K562 (cell line): ENCODE measurements around the gene CBX4. TPM values are rescaled to one million over a fixed set of nuclear protein-coding genes. Genes with fewer than 3 reads are reported as not detected.

Experiments used
- JUN ChIP-seq, 2 experiments: sonication (generic) in 1 of 2; formaldehyde crosslinking in 1 of 2; IDR thresholded peaks; 2 replicates each; pipeline versions ENCODE4 v1.6.1 to v1.8.0; 2012 to 2022; ENCODE audit warnings: borderline replicate concordance in 2 of 2, mild to moderate bottlenecking in 2 of 2, improper control_type of control experiment in 1 of 2, low read depth in 1 of 2, low read length in 1 of 2, missing genetic modification reagents in 1 of 2
- MAFK ChIP-seq: IDR thresholded peaks from 2 replicates; pipeline ENCODE4 v1.6.1; 2011; ENCODE audit warnings: low read length, improper control_type of control experiment
- NCOA6 ChIP-seq: fragments of 450-650 bp; IDR thresholded peaks from 2 replicates; pipeline ENCODE4 v1.6.1; 2017; ENCODE audit warnings: mild to moderate bottlenecking
- REST ChIP-seq, 2 experiments: fragments of 450-650 bp; formaldehyde crosslinking in 1 of 2; IDR thresholded peaks; 2 replicates each; pipeline versions ENCODE4 v1.4.0 to v1.6.1; 2014 to 2020; ENCODE audit warnings: mild to moderate bottlenecking in 2 of 2, borderline replicate concordance in 1 of 2, low read depth in 1 of 2
- VEZF1 ChIP-seq: fragments of 200-800 bp; sonication (Bioruptor generic); IDR thresholded peaks from 2 replicates; pipeline ENCODE4 v1.6.1; 2017; ENCODE audit warnings: missing genetic modification characterization, missing compliant biosample characterization
- ZNF121 ChIP-seq: sonication (generic); formaldehyde crosslinking; conservative IDR thresholded peaks from 2 replicates; pipeline ENCODE4 v1.8.0; 2022; ENCODE audit warnings: missing genetic modification reagents
- ZNF449 ChIP-seq: fragments of 250-450 bp; sonication (Bioruptor Pico); IDR thresholded peaks from 2 replicates; pipeline ENCODE4 v1.8.0; 2022; ENCODE audit warnings: moderate library complexity, mild to moderate bottlenecking, inconsistent platforms
- ZNF696 ChIP-seq: fragments of 250-450 bp; sonication (Bioruptor Pico); conservative IDR thresholded peaks from 2 replicates; pipeline ENCODE4 v1.4.0; 2020; ENCODE audit warnings: mild to moderate bottlenecking, moderate library complexity
- polyA plus RNA-seq, 8 experiments: library from polyadenylated mRNA; depleted of rRNA in 4 of 8; stranded (reverse) in 5 of 8; unstranded in 3 of 8; fragments of >200 nt; fragmentation: Nextera tagmentation in 2 of 8; fragmentation: Illumina TruSeq in 1 of 8; extraction: Ambion mirVana in 2 of 8; extraction: Trizol in 1 of 8; gene quantifications; 2 replicates each; pipeline versions ENCODE4 v1.2.1 to v1.2.3, GENCODE V29; 2011 to 2014; ENCODE audit warnings: inconsistent platforms in 1 of 8, missing spikeins in 1 of 8
- total RNA-seq, 7 experiments: library from RNA; depleted of rRNA in 6 of 7; stranded (reverse); fragments of >200 nt in 6 of 7; fragmentation: Illumina TruSeq in 2 of 7; extraction: Trizol in 2 of 7; gene quantifications; 2 replicates each; pipeline versions ENCODE4 v1.2.1 to v1.2.3, GENCODE V29; 2011 to 2021; ENCODE audit warnings: low replicate concordance in 1 of 7

CBX4 gene
- total and polyA plus RNA-seq, 9 of the 15 experiments (the other 6 are each of a cell fraction or from before 2014, with no cell fraction given) = 0.98 to 50.5 (median 10.0) TPM

- TF ChIP-seq REST (IDR thresholded peaks at IDR 0.05; ENCODE audit: borderline replicate concordance) (peak; percentile 76; the same call in 1 of the 2 replicates), REST (CRISPR knock-in tag; IDR thresholded peaks at IDR 0.05; ENCODE audit: low read depth) (no peak), NCOA6 (no peak), MAFK (0 out of 2 replicates have a peak, but pooled peaks have one; percentile 7), JUN (IDR thresholded peaks at IDR 0.05; ENCODE audit: borderline replicate concordance, low read depth, low read length) (peak; percentile 13; the same call in 1 of the 2 replicates), JUN (CRISPR knock-in tag; IDR thresholded peaks at IDR 0.05; ENCODE audit: borderline replicate concordance) (no peak), VEZF1 (CRISPR knock-in tag) (no peak), ZNF696 (CRISPR knock-in tag) (no peak), ZNF121 (CRISPR knock-in tag) (no peak), ZNF449 (CRISPR knock-in tag) (no peak)
Observed at GRCh38 chr17:79808763-79809529, 30.3 kb downstream of the CBX4 start (continued).
